ENCODE measurements around the gene AASDH. TPM values are rescaled to one million over a fixed set of nuclear protein-coding genes. Genes with fewer than 3 reads are reported as not detected.
A peak's percentile ranks its signal among the peaks of the same experiment; 100 is the strongest.

The AASDH gene
- total and polyA plus RNA-seq, 2 of the 13 experiments (the other 11 are each of a cell fraction or from before 2014, with no cell fraction given), result 12.6 to 14.1 TPM

DNA sequence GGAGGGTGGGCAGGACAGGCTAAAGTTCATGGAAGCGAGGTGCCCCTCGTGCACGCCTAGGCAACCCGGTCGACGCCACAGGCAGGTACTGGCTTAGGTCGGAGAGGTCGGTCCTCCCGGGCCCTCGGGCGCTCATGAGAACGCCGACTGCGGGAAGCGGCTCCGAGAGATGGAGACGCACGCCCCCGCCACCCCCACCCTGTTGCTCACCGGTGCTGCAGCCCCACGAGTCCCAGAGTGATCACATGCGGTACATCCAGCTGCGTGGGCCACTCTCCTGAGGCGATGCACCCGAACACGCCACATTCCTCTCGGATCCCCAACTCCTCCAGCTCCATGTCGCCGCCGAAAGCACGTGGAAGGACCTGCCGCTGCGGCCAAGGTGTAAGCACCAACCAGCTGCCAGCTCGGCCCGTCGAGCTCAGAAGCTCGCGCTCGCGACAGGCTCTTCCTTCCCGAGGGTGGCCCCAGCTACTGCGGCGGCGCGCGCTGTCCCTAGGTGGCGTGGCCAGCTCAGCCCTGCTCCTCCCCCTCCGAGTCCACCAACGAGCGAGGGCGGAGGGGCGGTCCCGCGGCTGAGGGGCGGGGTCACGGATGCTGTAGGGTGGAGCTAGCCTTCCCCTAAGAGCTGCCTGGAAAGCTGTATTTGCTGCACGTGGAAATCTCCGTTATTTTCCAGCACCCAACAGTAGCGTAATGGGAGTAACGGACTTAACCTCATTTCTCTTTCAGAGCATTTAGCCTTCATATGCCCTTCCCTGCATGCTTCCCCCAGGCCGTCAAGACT lies 48.0 kb upstream of the AASDH start, which contains the start of gene PPAT (continued):
- TF ChIP-seq ELF4 (CRISPR knock-in tag; IDR thresholded peaks at IDR 0.05; ENCODE audit: borderline replicate concordance) (no peak), ZNF841 (CRISPR knock-in tag; IDR thresholded peaks at IDR 0.05; ENCODE audit: borderline replicate concordance) (no peak), RELA (CRISPR knock-in tag; IDR thresholded peaks at IDR 0.05) (0 out of 2 replicates have a peak, but pooled peaks have one; percentile 43), ZNF124 (CRISPR knock-in tag; IDR thresholded peaks at IDR 0.05) (no peak), ARNT (IDR thresholded peaks at IDR 0.05) (no peak), ZNF691 (CRISPR knock-in tag; IDR thresholded peaks at IDR 0.05; ENCODE audit: borderline replicate concordance, low read depth) (0 out of 2 replicates have a peak, but pooled peaks have one; percentile 26), ZNF761 (CRISPR knock-in tag; conservative IDR thresholded peaks at IDR 0.05) (peak; percentile 44; the same call in 1 of the 2 replicates), SRY (CRISPR knock-in tag; IDR thresholded peaks at IDR 0.05) (no peak), MIXL1 (CRISPR knock-in tag; IDR thresholded peaks at IDR 0.05) (no peak), KLF13 (CRISPR knock-in tag; IDR thresholded peaks at IDR 0.05) (no peak), FOXA3 (CRISPR knock-in tag; IDR thresholded peaks at IDR 0.05) (peak; percentile 15; the same call in 1 of the 2 replicates), HOXA5 (CRISPR knock-in tag; IDR thresholded peaks at IDR 0.05) (peak; percentile 21; the same call in 1 of the 2 replicates), RARA (CRISPR knock-in tag; IDR thresholded peaks at IDR 0.05) (no peak), POLR2A (IDR thresholded peaks at IDR 0.05; ENCODE audit: insufficient read depth in 1 of 2, low read depth in 2 of 2, low read length in 2 of 2) (peak in 1 of 2 experiments; percentile 83; a peak in 2 of 4 replicates), STAT5B (CRISPR knock-in tag; IDR thresholded peaks at IDR 0.05) (no peak), ZNF484 (CRISPR knock-in tag; IDR thresholded peaks at IDR 0.05; ENCODE audit: borderline replicate concordance, low read depth) (no peak), ZNF451 (CRISPR knock-in tag; IDR thresholded peaks at IDR 0.05) (0 out of 2 replicates have a peak, but pooled peaks have one; percentile 87), ZNF558 (CRISPR knock-in tag; IDR thresholded peaks at IDR 0.05; ENCODE audit: borderline replicate concordance) (peak; percentile 92; the same call in 1 of the 2 replicates), CHCHD3 (CRISPR knock-in tag; IDR thresholded peaks at IDR 0.05) (peak; percentile 13; the same call in 1 of the 2 replicates)
- TF ChIP-seq, protein P1, sequence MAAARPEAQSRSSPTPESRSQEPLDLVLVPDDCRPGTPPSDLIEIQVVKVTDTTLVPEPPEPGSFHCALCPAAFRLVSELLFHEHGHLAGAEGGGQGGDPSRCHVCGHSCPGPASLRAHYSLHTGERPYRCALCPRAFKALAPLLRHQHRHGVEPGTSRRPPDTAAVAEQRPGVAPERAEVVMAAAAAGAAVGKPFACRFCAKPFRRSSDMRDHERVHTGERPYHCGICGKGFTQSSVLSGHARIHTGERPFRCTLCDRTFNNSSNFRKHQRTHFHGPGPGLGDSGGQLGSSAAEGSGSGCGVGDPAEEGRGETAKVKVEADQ (CRISPR knock-in tag; IDR thresholded peaks at IDR 0.05; ENCODE audit: borderline replicate concordance), result 0 out of 2 replicates have a peak, but pooled peaks have one; percentile 4
- TF ChIP-seq, protein P2, sequence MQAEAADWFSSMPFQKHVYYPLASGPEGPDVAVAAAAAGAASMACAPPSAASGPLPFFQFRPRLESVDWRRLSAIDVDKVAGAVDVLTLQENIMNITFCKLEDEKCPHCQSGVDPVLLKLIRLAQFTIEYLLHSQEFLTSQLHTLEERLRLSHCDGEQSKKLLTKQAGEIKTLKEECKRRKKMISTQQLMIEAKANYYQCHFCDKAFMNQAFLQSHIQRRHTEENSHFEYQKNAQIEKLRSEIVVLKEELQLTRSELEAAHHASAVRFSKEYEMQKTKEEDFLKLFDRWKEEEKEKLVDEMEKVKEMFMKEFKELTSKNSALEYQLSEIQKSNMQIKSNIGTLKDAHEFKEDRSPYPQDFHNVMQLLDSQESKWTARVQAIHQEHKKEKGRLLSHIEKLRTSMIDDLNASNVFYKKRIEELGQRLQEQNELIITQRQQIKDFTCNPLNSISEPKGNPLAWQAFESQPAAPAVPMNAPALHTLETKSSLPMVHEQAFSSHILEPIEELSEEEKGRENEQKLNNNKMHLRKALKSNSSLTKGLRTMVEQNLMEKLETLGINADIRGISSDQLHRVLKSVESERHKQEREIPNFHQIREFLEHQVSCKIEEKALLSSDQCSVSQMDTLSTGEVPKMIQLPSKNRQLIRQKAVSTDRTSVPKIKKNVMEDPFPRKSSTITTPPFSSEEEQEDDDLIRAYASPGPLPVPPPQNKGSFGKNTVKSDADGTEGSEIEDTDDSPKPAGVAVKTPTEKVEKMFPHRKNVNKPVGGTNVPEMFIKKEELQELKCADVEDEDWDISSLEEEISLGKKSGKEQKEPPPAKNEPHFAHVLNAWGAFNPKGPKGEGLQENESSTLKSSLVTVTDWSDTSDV (CRISPR knock-in tag; IDR thresholded peaks at IDR 0.05), result no peak; the same call in 1 of the 2 replicates
- TF ChIP-seq, protein P3, sequence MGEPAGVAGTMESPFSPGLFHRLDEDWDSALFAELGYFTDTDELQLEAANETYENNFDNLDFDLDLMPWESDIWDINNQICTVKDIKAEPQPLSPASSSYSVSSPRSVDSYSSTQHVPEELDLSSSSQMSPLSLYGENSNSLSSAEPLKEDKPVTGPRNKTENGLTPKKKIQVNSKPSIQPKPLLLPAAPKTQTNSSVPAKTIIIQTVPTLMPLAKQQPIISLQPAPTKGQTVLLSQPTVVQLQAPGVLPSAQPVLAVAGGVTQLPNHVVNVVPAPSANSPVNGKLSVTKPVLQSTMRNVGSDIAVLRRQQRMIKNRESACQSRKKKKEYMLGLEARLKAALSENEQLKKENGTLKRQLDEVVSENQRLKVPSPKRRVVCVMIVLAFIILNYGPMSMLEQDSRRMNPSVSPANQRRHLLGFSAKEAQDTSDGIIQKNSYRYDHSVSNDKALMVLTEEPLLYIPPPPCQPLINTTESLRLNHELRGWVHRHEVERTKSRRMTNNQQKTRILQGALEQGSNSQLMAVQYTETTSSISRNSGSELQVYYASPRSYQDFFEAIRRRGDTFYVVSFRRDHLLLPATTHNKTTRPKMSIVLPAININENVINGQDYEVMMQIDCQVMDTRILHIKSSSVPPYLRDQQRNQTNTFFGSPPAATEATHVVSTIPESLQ (CRISPR knock-in tag; conservative IDR thresholded peaks at IDR 0.05), result no peak
- TF ChIP-seq, protein P4, sequence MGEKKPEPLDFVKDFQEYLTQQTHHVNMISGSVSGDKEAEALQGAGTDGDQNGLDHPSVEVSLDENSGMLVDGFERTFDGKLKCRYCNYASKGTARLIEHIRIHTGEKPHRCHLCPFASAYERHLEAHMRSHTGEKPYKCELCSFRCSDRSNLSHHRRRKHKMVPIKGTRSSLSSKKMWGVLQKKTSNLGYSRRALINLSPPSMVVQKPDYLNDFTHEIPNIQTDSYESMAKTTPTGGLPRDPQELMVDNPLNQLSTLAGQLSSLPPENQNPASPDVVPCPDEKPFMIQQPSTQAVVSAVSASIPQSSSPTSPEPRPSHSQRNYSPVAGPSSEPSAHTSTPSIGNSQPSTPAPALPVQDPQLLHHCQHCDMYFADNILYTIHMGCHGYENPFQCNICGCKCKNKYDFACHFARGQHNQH (CRISPR knock-in tag; IDR thresholded peaks at IDR 0.05), result peak; percentile 71

Measured in HepG2 (cell line).